Activated CD4-positive, alpha-beta T cell treated with anti-CD3 and anti-CD28 coated beads, Interleukin-2, Interleukin-6, amounts not matched to agents 100 ng/mL and 50 ng/mL, durations not matched to agents 16 hours and 8 hours (primary cell): Measurements from ENCODE around the gene PPP1R9B.

Experiments
- DNase-seq: peaks from one replicate; pipeline ENCODE4 v3.0.0-alpha.2; 2020

PPP1R9B gene

GRCh38 chr17:50150354-50151040 is at the start of gene PPP1R9B:
TSS of gene PPP1R9B (minus strand) at chr17:50150677. CDS start at chr17:50150513, 164 bp downstream.
- no peak for DNase-seq

GRCh38 chr17:50199803-50200456 is 49.5 kb upstream of the PPP1R9B start:
- DNase-seq: peak; percentile 68

- no peak for DNase-seq
Measured at GRCh38 chr17:50199211-50199802, 48.8 kb upstream of the PPP1R9B start.

- peak; percentile 69 for DNase-seq
Measured at GRCh38 chr17:50198026-50198669, 47.7 kb upstream of the PPP1R9B start.

- no peak for DNase-seq
Measured at GRCh38 chr17:50196826-50197225, 46.3 kb upstream of the PPP1R9B start.

- DNase-seq: no peak
Measured at GRCh38 chr17:50196036-50196435, 45.6 kb upstream of the PPP1R9B start.

- no peak for DNase-seq
Measured at GRCh38 chr17:50194934-50195865, 44.7 kb upstream of the PPP1R9B start.

- no peak for DNase-seq
Measured at GRCh38 chr17:50194140-50194933, 43.9 kb upstream of the PPP1R9B start.

GRCh38 chr17:50192618-50193291 is 42.3 kb upstream of the PPP1R9B start:
- DNase-seq: no peak

GRCh38 chr17:50192144-50192617 is 41.7 kb upstream of the PPP1R9B start:
- no peak for DNase-seq

GRCh38 chr17:50191359-50192143 is 41.1 kb upstream of the PPP1R9B start:
- DNase-seq: no peak

GRCh38 chr17:50190603-50191358 is 40.3 kb upstream of the PPP1R9B start:
- no peak for DNase-seq

GRCh38 chr17:50190293-50190602 is 39.8 kb upstream of the PPP1R9B start:
- no peak for DNase-seq

GRCh38 chr17:50189550-50190292 is 39.2 kb upstream of the PPP1R9B start:
- DNase-seq: no peak

- DNase-seq: no peak
Measured at GRCh38 chr17:50188921-50189549, 38.6 kb upstream of the PPP1R9B start.

- DNase-seq: no peak
Measured at GRCh38 chr17:50188531-50188920, 38.0 kb upstream of the PPP1R9B start.

- DNase-seq: no peak
Measured at GRCh38 chr17:50187751-50188530, 37.5 kb upstream of the PPP1R9B start.

- no peak for DNase-seq
Measured at GRCh38 chr17:50187394-50187725, 36.9 kb upstream of the PPP1R9B start.
